GM21737 (cell line): ENCODE data around the gene ADPRS.

ENCODE experiments used
- ATAC-seq: cut with Tn5 transposase; IDR thresholded peaks from one replicate; pipeline ENCODE4 v1.9.1; 2021; ENCODE audit warnings: mild to moderate bottlenecking, moderate library complexity; ENCODE audit not compliant: unreplicated experiment

The ADPRS gene

DNA sequence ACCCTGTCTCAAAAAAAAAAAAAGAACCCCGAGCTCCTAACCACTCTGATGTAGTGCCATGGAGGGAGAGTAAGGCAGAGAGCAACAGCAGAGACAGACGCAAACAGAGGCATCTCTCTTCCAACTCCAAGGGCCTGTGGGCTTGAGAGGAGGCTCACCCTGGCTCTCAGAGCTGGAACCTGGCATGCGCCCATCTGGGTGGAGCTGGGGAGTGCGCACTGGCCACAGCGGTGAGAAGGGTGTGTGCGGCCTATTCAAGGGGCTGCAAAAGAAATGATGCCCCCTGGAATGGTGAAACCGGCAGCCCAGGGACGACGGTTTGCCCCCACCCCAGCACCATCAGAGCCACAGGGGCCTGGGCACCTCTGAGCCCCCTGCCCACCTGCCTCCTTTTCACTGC is 18.7 kb downstream of the ADPRS start:
- ATAC-seq = no peak

- no peak for ATAC-seq
Observed at GRCh38 chr1:36108314-36108713, 19.6 kb downstream of the ADPRS start.

GRCh38 chr1:36109041-36109679 is 20.5 kb downstream of the ADPRS start:
- ATAC-seq = no peak

GRCh38 chr1:36111151-36111550 is 22.5 kb downstream of the ADPRS start:
- no peak for ATAC-seq

- ATAC-seq = no peak
Observed at GRCh38 chr1:36112823-36113222, 24.1 kb downstream of the ADPRS start.

DNA sequence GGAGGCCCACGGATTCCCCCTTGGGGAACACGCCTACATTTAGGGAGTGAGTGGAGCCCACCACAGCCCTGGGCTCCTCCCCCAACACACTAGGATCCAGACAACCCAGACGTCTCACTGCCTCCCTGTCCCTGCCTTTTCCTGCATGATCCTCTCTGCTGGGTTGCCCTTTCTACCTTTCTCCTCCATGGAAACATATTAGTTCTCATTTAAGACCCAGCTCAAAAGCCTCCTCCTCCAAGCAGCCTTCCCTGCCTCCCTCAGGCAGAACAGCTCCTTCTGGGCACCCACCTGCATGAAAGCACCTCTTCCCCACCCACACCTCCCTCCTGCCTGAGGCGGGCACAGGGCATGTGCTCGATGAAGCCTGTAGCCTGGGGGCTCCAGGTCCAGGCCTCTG is 25.7 kb downstream of the ADPRS start:
- ATAC-seq = no peak

GRCh38 chr1:36115200-36115669 is 26.5 kb downstream of the ADPRS start:
- ATAC-seq = no peak

GRCh38 chr1:36115931-36116330 is 27.2 kb downstream of the ADPRS start:
- ATAC-seq = no peak

GRCh38 chr1:36116901-36117300 is 28.2 kb downstream of the ADPRS start:
- no peak for ATAC-seq

GRCh38 chr1:36118447-36119204 is 29.9 kb downstream of the ADPRS start:
- ATAC-seq = no peak

GRCh38 chr1:36119456-36119855 is 30.8 kb downstream of the ADPRS start:
- ATAC-seq = no peak

GRCh38 chr1:36122062-36123030 is 33.7 kb downstream of the ADPRS start:
- ATAC-seq = no peak

DNA sequence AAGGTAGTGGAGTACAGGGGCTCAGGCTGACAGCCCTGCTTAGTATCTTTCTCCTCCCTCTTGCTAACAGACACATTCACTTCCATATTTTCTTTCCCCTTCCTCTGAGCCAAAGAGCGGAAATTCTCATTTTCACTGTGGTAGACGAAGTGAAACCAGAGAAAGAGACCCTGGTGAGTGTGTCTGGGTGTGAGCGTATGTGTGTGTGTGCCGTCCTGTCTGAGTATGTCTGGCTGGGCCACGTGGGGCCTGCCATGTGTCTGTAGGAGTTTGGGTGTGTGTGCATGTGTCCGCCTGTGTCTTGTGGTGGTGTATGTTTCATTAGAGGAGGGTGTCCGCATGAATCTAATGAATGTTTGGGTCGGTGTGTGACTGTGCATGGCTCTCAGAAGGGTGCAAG is 34.7 kb downstream of the ADPRS start:
- ATAC-seq = no peak

- ATAC-seq = no peak
Observed at GRCh38 chr1:36124404-36125128, 35.9 kb downstream of the ADPRS start.

DNA sequence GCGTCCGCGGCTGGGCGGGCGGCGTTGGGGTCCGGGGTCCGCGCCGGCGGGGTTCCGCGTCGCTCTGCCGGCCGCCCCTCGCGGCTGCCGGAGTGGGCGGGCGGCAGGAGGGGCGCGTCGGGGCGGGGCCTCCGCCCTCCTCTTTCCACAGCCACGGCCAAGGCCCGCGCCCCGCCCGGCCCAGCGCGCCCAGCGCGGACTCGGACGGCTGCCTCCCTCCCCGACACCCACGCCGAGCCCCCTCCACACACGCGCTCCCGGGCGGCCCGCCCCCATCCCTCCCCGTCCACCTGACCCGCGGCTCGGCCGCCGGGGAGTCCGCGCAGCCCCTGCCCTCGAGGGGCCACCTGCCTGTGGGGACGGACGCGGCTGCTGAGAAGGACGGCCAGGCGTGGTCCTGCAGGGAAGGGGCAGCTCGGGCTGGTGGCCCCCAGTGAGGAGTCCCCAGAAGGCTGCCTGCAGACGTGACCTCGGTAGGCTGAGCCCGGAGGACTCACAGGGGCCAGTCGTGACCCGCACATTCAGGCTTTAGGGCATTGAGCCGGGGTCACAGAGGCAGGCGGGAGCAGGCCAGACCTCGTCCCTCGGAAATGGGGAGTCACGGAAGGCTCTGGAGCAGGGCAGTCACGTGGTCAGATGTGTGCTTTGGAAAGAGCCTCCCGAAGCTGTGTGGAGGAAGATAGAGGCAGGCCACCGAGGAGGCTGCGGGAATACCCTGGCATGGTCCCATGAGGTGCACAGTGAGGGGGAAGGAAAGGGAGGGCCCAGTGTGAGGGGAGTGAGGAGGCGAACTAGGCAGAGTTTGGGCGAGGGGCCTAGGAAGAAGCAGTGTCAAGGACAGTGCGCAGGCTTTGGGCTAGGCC is 36.7 kb downstream of the ADPRS start, which contains the start of gene COL8A2:
COL8A2 (minus strand) TSS at position 94 of the 863 bp plus-strand sequence. CDS start 24,980 bp downstream, outside the sequence.
- no peak for ATAC-seq

- ATAC-seq = no peak
Observed at GRCh38 chr1:36126005-36126716, 37.5 kb downstream of the ADPRS start.

GRCh38 chr1:36126797-36127500 is 38.3 kb downstream of the ADPRS start:
- ATAC-seq = no peak
